Measurements from ENCODE around the gene CTXN2. TPM values are rescaled to one million over a fixed set of nuclear protein-coding genes. Genes with fewer than 3 reads are reported as not detected.

CTXN2 gene
- total RNA-seq, 1 donor from 2014 or later = not detected

DNA sequence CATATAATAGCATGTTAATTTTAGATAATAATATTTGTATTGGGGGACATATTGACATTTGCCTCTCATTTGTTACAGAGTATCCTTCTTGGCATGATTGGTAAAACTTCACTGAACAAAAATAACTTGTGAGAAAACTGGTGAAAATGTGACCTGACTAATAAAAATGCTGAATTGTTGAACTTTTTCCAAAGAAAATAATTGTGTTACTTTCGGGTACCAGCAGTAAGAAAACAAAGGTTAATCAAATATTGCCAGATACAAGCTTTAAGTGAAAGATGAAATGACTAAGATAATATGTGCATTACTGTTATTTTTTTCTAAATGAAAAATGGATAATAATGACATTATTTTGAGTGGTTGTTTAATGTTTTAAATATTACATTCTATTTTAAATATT is 29.8 kb downstream of the CTXN2 start:
- Histone ChIP-seq H3K4me1 (peaks cover 3 to 35% of the 10 kb centered on the region in 2 donors), H3K27ac (peak overlapping the region; percentile 79 to 87), H3K4me3 (no peak overlapping the region), H3K36me3 (no peaks in the 10 kb centered on the region), H3K9me3 (no peaks in the 10 kb centered on the region), H3K27me3 (no peaks in the 10 kb centered on the region)
- no peak for DNase-seq (ENCODE audit: low spot score in 2 of 2)
- TF ChIP-seq, protein P1, sequence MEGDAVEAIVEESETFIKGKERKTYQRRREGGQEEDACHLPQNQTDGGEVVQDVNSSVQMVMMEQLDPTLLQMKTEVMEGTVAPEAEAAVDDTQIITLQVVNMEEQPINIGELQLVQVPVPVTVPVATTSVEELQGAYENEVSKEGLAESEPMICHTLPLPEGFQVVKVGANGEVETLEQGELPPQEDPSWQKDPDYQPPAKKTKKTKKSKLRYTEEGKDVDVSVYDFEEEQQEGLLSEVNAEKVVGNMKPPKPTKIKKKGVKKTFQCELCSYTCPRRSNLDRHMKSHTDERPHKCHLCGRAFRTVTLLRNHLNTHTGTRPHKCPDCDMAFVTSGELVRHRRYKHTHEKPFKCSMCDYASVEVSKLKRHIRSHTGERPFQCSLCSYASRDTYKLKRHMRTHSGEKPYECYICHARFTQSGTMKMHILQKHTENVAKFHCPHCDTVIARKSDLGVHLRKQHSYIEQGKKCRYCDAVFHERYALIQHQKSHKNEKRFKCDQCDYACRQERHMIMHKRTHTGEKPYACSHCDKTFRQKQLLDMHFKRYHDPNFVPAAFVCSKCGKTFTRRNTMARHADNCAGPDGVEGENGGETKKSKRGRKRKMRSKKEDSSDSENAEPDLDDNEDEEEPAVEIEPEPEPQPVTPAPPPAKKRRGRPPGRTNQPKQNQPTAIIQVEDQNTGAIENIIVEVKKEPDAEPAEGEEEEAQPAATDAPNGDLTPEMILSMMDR (IDR thresholded peaks at IDR 0.05) = no peak
- intact Hi-C loops (cut with DNase I) = loop anchor here (2.0 to 10.0 kb wide), 4 partner anchors 42 to 746 kb away; partner anchors contain the start of genes MYEF2 and SEMA6D

DNA sequence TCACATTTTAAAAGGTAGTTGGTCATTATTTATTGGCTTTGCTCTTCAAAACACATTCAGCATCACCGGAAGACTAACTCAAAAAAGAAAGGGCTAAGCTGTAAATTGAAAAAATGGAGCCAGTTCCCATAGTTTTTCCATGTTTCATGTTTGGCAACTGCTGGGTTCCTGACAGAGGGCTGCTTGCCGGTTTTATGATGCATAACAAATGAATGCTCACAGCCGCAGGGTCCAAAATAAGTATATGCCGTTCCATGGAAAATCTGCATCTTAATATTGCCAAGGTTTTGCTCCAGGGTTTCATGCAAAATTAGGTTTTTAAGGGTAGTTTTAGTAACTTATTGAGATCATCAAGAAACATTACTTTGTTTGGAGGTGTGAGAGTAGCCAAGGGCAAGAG is 30.4 kb downstream of the CTXN2 start:
- Histone ChIP-seq H3K27ac (peak overlapping the region; percentile 79 to 87), H3K4me3 (peak overlapping the region in 1 of 2 donors; percentile 35), H3K4me1 (peaks cover 3 to 40% of the 10 kb centered on the region in 2 donors)

DNA sequence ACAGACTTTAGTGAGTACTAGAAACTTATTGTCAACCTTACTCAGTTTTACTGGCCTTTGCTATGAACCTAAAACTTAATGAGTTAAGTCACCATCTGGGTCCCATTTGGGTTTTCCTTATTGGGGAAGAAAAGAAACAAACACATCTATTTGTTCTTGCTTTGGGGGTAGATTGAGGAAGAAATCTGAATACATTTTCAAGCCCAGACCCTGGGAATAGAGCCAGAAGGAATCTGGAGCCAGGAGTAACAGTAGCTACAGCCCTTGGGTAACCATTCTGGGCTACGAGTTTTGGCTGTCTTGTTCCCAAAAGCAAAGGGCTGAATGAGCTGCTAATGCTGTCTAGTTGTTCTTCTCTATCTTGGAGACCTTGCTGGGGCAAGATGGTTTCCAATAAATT is 31.2 kb downstream of the CTXN2 start:
- no peaks in the 10 kb centered on the region for H3K27me3 ChIP-seq
- H3K27ac ChIP-seq = peak overlapping the region; percentile 79 to 87
- TF ChIP-seq, protein P1 (IDR thresholded peaks at IDR 0.05) = no peak
- peaks cover 3 to 41% of the 10 kb centered on the region in 2 donors for H3K4me1 ChIP-seq
- DNase-seq (ENCODE audit: low spot score in 2 of 2) = no peak
- intact Hi-C loops (cut with DNase I) = loop anchor here (2.0 to 10.0 kb wide), 5 partner anchors 64 to 748 kb away; partner anchors contain the start of gene SEMA6D
- H3K36me3 ChIP-seq = no peaks in the 10 kb centered on the region
- H3K9me3 ChIP-seq = no peaks in the 10 kb centered on the region
- H3K4me3 ChIP-seq = peak overlapping the region; percentile 8 to 35

More for the DNA sequence above, 30.4 kb downstream of the CTXN2 start:
- DNase-seq (ENCODE audit: low spot score in 2 of 2) = peak in 1 of 2 donors; percentile 88
- intact Hi-C loops (cut with DNase I) = loop anchor here (2.0 to 10.0 kb wide), 6 partner anchors 43 to 747 kb away; partner anchors contain the start of genes MYEF2 and SEMA6D
- H3K9me3 ChIP-seq = no peaks in the 10 kb centered on the region
- TF ChIP-seq, protein P1 (IDR thresholded peaks at IDR 0.05) = no peak
- H3K27me3 ChIP-seq = no peaks in the 10 kb centered on the region
- H3K36me3 ChIP-seq = no peaks in the 10 kb centered on the region

DNA sequence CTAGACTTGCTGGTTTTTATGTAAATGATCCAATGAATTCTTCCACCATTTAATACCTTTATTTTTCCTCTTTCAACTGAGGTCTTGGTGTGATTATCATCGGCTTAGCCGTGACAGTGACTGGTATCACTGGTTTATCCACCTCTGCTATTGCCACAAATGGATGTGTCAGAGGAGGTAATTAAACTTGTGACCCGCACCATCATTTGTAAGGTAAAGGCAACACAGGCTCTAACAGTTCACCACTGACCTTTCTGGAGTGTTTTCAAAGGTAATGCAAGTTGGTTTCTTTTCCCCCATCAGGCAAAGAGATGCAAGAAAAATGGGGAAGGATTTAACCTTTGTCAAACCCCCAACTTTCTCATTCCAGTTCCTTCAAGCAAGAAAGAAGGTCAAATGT is 34.3 kb downstream of the CTXN2 start:
- TF ChIP-seq, protein P1 (IDR thresholded peaks at IDR 0.05) = no peak
- H3K4me3 ChIP-seq = no peak overlapping the region
- peaks cover 3 to 37% of the 10 kb centered on the region in 2 donors for H3K4me1 ChIP-seq
- H3K9me3 ChIP-seq = no peaks in the 10 kb centered on the region
- H3K27me3 ChIP-seq = no peaks in the 10 kb centered on the region
- H3K27ac ChIP-seq = peak overlapping the region; percentile 43 to 50
- no peaks in the 10 kb centered on the region for H3K36me3 ChIP-seq
- DNase-seq (ENCODE audit: low spot score in 2 of 2) = no peak
- intact Hi-C loops (cut with DNase I) = loop anchor here (10.0 kb wide), 1 partner anchor 751 kb away; no protein-coding TSS in a partner anchor

DNA sequence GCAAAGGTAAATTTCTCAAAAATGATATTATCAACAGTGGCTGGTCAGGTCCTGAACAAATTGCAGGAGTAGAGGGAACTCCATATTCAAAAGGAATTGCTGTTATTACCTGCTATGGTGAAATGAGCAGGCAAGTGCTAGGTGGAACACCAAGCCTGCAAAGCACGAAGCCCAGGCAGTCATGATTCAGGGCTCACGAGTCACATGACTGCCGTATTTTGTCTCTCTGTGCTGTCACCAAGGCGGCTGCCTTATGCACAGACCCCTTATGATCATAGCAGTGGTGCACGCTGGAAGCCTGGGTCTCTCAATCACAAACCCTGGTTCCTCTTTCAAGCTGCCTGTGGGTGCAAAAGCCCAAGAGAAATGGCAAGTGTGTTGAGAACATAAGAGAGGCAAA is 39.0 kb downstream of the CTXN2 start:
- no peak overlapping the region for H3K4me3 ChIP-seq
- no peak overlapping the region for H3K27ac ChIP-seq
- no peaks in the 10 kb centered on the region for H3K36me3 ChIP-seq
- no peak for DNase-seq (ENCODE audit: low spot score in 2 of 2)
- no peaks in the 10 kb centered on the region for H3K27me3 ChIP-seq
- TF ChIP-seq, protein P1 (IDR thresholded peaks at IDR 0.05) = no peak
- intact Hi-C loops (cut with DNase I) = no loop called here
- peaks cover 0 to 12% of the 10 kb centered on the region in 2 donors for H3K4me1 ChIP-seq
- no peaks in the 10 kb centered on the region for H3K9me3 ChIP-seq
